Measurements from ENCODE around the gene TBL1X. TPM values are rescaled to one million over a fixed set of nuclear protein-coding genes. Genes with fewer than 3 reads are reported as not detected.

Gene TBL1X
- total and polyA plus RNA-seq, 2 of the 13 experiments (the other 11 are each of a cell fraction or from before 2014, with no cell fraction given) = 17.6 to 19.9 TPM

- Histone ChIP-seq H3K4me2 (ENCODE audit: low read depth, low read length) (peak overlapping the region; percentile 70), H3K27me3 (ENCODE audit: control insufficient read depth in 1 of 2, insufficient read depth in 2 of 2, low read length in 2 of 2) (no peaks in the 10 kb centered on the region; a peak in 1 of 5 replicates), H3K9me3 (ENCODE audit: low read length) (no peaks in the 10 kb centered on the region), H3K36me3 (replicated peaks in 1 of 2; ENCODE audit: control insufficient read depth in 1 of 2, insufficient read depth in 2 of 2, low read length in 2 of 2) (no peaks in the 10 kb centered on the region), H3K4me3 (replicated peaks in 1 of 3; ENCODE audit: insufficient read depth in 1 of 3, low read depth in 2 of 3, low read length in 3 of 3) (peak overlapping the region; percentile 68 to 76 (median 71)), H4K20me1 (ENCODE audit: insufficient read depth, low read length) (no peaks in the 10 kb centered on the region), H3K27ac (ENCODE audit: extremely low read length, insufficient read depth, low read length) (peak overlapping the region; percentile 51), H3K9ac (ENCODE audit: insufficient read depth, low read depth, low read length) (peak overlapping the region; percentile 73), H3K79me2 (ENCODE audit: insufficient read depth, low read length) (peaks cover 16% of the 10 kb centered on the region), H2AFZ (ENCODE audit: low read length) (no peak overlapping the region), H3K4me1 (ENCODE audit: insufficient read depth, low read length) (peaks cover 22% of the 10 kb centered on the region)
- in situ Hi-C loops (cut with HindIII; ENCODE audit: extremely low pct_ligation_motif_present, low pct_unique_long_range_greater_than_20kb) = no loop called here
- DNase-seq (ENCODE audit: low spot score) = no peak
- intact Hi-C loops (cut with micrococcal nuclease; ENCODE audit: unreplicated experiment) = loop anchor here (5.0 kb wide), 1 partner anchor 60 kb away; no protein-coding TSS in a partner anchor
- 0% methylated on average over 8 of the region's 45 CpGs for WGBS (ENCODE audit: low lambda C conversion rate)
- ChIA-PET CTCF (ENCODE audit: low intra/inter-chr PET ratio, low total read pairs) (no interaction called here), POLR2A (interaction anchor here (1.2 to 1.6 kb wide), 3 partner anchors 11 to 60 kb away, joined by 3 to 5 read pairs (median 4); no protein-coding TSS in a partner anchor)
- no TSS peak for BruUV-seq (replicated peaks)
- FAIRE-seq = no peak
- ATAC-seq = peak; percentile 50
- 0 out of 2 replicates have a peak, but pooled peaks have one; percentile 17 for TF ChIP-seq ZNF687 (CRISPR knock-in tag; IDR thresholded peaks at IDR 0.05)
- TF ChIP-seq ZNF747 (CRISPR knock-in tag; IDR thresholded peaks at IDR 0.05; ENCODE audit: borderline replicate concordance) = no peak
- peak; percentile 47 for TF ChIP-seq HNRNPLL (IDR thresholded peaks at IDR 0.05; ENCODE audit: low read depth, low read length, poor library complexity, severe bottlenecking)
- TF ChIP-seq TRAFD1 (CRISPR knock-in tag; IDR thresholded peaks at IDR 0.05; ENCODE audit: borderline replicate concordance) = no peak
- TF ChIP-seq ZFY (CRISPR knock-in tag; IDR thresholded peaks at IDR 0.05) = peak; percentile 36; the same call in 1 of the 2 replicates
- TF ChIP-seq ZNF607 (CRISPR knock-in tag; IDR thresholded peaks at IDR 0.05; ENCODE audit: borderline replicate concordance) = no peak
- TF ChIP-seq ZNF772 (CRISPR knock-in tag; IDR thresholded peaks at IDR 0.05) = no peak
- TF ChIP-seq KDM5B (CRISPR knock-in tag; IDR thresholded peaks at IDR 0.05; ENCODE audit: borderline replicate concordance) = 0 out of 2 replicates have a peak, but pooled peaks have one; percentile 20
- no peak for TF ChIP-seq ZNF251 (CRISPR knock-in tag; IDR thresholded peaks at IDR 0.05)
- no peak for TF ChIP-seq SOX13 (IDR thresholded peaks at IDR 0.05)
- no peak for TF ChIP-seq SOX13 (CRISPR knock-in tag; conservative IDR thresholded peaks at IDR 0.05 in 1 of 2, IDR thresholded peaks at IDR 0.05 in 1 of 2)
- TF ChIP-seq IRX3 (CRISPR knock-in tag; IDR thresholded peaks at IDR 0.05; ENCODE audit: borderline replicate concordance, low read depth) = no peak
- TF ChIP-seq ZNF180 (CRISPR knock-in tag; IDR thresholded peaks at IDR 0.05; ENCODE audit: borderline replicate concordance, low read depth) = no peak
- TF ChIP-seq THYN1 (CRISPR knock-in tag; IDR thresholded peaks at IDR 0.05; ENCODE audit: borderline replicate concordance, low read depth) = no peak
- no peak for TF ChIP-seq MED8 (CRISPR knock-in tag; IDR thresholded peaks at IDR 0.05; ENCODE audit: insufficient replicate concordance)
- no peak for TF ChIP-seq SP5 (CRISPR knock-in tag; IDR thresholded peaks at IDR 0.05; ENCODE audit: borderline replicate concordance, low read depth)
Observed at GRCh38 chrX:9786798-9787635, 322.2 kb downstream of the TBL1X start.
